Measurements from ENCODE around the gene IL16.

IL16 gene

GRCh38 chr15:81190922-81191507 is 5.7 kb upstream of the IL16 start:
- DNase-seq (ENCODE audit: low read depth), result no peak
- TF ChIP-seq CTCF (IDR thresholded peaks at IDR 0.05; ENCODE audit: low read length, missing control alignments), result no peak
- H3K4me3 ChIP-seq (replicated peaks; ENCODE audit: low read depth, low read length), result no peak overlapping the region

- no peak for DNase-seq (ENCODE audit: low read depth)
- TF ChIP-seq CTCF (IDR thresholded peaks at IDR 0.05; ENCODE audit: low read length, missing control alignments), result no peak
- no peak overlapping the region for H3K4me3 ChIP-seq (replicated peaks; ENCODE audit: low read depth, low read length)
Measured at GRCh38 chr15:81191701-81192100, 5.0 kb upstream of the IL16 start.

- no peak for DNase-seq (ENCODE audit: low read depth)
- H3K4me3 ChIP-seq (replicated peaks; ENCODE audit: low read depth, low read length), result no peak overlapping the region
- no peak for TF ChIP-seq CTCF (IDR thresholded peaks at IDR 0.05; ENCODE audit: low read length, missing control alignments)
Measured at GRCh38 chr15:81194723-81195122, 2.0 kb upstream of the IL16 start.

GRCh38 chr15:81195339-81195864 is 1.3 kb upstream of the IL16 start:
- H3K4me3 ChIP-seq (replicated peaks; ENCODE audit: low read depth, low read length), result no peak overlapping the region
- no peak for DNase-seq (ENCODE audit: low read depth)
- TF ChIP-seq CTCF (IDR thresholded peaks at IDR 0.05; ENCODE audit: low read length, missing control alignments), result no peak

GRCh38 chr15:81197255-81197630 is 564 bp downstream of the IL16 start:
- no peak for TF ChIP-seq CTCF (IDR thresholded peaks at IDR 0.05; ENCODE audit: low read length, missing control alignments)
- no peak overlapping the region for H3K4me3 ChIP-seq (replicated peaks; ENCODE audit: low read depth, low read length)
- DNase-seq (ENCODE audit: low read depth), result no peak

- no peak overlapping the region for H3K4me3 ChIP-seq (replicated peaks; ENCODE audit: low read depth, low read length)
- no peak for DNase-seq (ENCODE audit: low read depth)
- no peak for TF ChIP-seq CTCF (IDR thresholded peaks at IDR 0.05; ENCODE audit: low read length, missing control alignments)
Measured at GRCh38 chr15:81197688-81198281, 1.1 kb downstream of the IL16 start.

Data from fibroblast of pulmonary artery (primary cell).